NCI-H748 (cell line): Measurements from ENCODE around the gene TSPAN32.
"Not testable (repeated sequence)": the region's sequence is repeated elsewhere in the genome, so short reads cannot be mapped to it uniquely, and the experiment has no call there.

Source experiments
- DNase-seq: peaks from one replicate; lab custom pipeline; 2025; ENCODE audit not compliant: unreplicated experiment; lab: John Stamatoyannopoulos, UW

The TSPAN32 gene

DNA sequence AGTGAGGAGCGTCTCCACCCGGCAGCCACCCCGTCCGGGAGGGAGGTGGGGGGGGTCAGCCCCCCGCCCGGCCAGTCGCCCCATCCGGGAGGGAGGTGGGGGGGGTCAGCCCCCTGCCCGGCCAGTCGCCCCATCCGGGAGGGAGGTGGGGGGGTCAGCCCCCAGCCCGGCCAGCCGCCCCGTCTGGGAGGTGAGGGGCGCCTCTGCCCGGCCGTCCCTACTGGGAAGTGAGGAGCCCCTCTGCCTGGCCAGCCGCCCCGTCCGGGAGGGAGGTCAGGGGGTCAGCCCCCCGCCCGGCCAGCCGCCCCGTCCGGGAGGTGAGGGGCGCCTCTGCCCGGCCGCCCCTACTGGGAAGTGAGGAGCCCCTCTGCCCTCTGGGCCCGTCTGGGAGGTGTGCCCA lies 30.8 kb downstream of the TSPAN32 start:
- not testable (repeated sequence) for DNase-seq

DNA sequence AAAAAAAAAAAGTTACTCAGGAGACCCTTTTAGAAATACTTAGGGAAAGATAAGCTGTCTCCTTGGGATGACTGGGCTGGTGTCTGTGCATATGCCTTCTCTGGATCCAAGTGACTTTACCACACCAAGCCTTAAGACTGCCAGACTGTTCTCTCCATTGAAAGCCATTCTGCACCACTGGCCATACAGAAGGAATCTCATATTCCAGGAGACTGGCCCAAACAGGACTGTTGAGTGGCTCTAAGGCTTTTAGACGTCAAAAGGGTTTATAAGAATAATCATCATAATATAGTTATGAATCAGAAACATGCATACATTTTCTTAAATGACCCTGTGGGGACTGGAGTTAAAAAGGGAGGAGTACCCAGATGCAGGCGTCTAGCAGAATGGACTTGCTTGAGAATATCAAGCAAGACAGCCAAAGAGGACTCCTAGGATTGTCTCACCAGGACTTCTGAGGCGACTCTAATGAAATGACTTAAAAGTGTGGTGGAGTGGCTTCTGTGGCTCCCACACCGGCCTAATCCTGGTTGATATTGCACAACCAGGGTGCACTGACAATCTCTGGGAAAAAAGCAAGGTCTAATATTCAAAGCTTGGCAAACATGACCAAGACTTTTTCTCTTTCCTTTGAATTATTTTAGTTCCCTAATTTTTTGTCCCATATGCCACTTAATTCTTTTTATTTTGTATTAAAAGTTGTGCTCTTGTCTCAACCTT lies 31.8 kb downstream of the TSPAN32 start:
- DNase-seq = not testable (repeated sequence)

DNA sequence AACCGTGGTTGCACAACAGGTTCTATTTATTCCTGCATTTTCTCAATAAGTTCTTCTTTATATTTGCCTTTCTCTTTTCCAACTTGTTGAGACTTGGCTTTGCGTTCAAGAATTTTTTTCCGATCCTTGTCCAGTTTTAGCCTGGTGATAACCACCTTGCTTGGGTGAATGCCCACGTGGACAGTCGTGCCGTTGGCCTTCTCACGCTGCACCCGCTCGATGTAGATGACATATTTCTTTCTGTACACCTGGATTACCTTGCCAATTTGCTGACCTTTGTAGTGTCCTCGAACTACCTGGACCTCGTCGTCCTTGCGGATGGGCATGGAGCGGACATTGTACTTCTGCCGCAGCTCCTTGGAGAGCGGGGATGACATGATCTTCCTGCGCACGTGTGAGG lies 33.5 kb downstream of the TSPAN32 start:
- not testable (repeated sequence) for DNase-seq

DNA sequence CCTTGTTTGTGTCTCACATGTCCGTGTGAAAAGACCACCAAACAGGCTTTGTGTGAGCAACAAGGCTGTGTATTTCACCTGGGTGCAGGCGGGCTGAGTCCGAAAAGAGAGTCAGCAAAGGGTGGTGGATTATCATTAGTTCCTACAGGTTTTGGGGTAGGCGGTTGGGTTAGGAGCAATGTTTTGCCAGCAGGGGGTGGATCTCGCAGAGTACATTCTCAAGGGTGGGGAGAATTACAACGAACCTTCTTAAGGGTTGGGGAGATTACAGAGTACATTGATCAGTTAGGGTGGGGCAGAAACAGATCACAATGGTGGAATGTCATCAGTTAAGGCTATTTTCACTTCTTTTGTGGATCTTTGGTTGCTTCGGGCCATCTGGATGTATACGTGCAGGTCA lies 36.9 kb downstream of the TSPAN32 start:
- DNase-seq = not testable (repeated sequence)

DNA sequence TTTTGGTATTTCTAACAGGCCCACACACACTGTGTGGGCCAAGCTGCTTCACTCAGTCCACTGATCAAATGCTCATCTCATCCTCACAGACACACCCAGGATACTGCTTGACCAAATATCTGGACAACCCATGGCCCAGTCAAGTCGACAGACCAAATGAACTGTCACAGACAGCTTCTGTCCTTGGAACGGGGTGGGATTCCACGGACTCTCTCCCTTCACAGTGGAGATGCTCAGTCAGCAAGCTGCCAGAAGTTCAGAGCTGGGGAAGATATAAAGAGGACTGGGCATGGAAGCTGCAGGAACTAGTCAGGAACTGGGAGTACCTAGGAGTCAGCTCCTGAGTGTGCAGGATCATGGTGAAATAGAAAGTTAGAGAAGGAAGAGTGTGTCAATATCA lies 40.7 kb downstream of the TSPAN32 start:
- no peak for DNase-seq

DNA sequence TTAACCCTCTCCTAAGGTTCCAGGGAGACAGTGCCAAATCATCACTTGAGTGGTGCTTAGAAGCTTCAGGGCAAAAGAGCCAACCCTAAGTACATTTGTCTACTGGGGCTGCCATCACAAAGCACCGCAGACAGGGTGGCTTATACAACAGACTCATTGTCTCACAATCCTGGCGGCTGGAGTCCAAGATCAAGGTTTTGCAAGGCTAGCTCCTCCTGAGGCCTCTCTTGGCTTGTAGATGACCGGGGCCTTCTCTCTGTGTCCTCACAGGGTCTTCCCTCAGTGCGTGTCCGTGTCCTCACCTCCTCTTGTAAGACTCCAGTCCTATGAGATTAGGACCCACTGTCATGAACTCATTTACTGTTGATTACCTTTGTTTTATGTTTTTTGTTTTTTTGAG lies 41.2 kb downstream of the TSPAN32 start:
- DNase-seq = no peak

DNA sequence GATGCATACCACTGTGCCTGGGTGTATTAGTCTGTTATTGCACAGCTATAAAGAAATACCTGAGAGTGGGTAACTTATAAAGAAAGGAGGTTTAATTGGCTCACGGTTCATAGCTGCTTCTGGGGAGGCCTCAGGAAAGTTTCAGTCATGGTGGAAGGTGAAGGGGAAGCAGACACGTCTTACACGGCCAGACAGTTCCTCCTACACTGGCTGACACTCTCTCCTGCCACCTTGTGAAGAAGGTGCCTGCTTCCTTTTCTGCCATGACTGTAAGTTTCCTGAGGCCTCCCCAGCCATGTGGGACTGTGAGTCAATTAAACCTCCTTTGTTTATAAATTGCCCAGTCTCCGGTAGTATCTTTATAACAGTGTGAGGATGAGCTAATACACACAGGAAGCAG lies 41.7 kb downstream of the TSPAN32 start:
- DNase-seq = no peak

DNA sequence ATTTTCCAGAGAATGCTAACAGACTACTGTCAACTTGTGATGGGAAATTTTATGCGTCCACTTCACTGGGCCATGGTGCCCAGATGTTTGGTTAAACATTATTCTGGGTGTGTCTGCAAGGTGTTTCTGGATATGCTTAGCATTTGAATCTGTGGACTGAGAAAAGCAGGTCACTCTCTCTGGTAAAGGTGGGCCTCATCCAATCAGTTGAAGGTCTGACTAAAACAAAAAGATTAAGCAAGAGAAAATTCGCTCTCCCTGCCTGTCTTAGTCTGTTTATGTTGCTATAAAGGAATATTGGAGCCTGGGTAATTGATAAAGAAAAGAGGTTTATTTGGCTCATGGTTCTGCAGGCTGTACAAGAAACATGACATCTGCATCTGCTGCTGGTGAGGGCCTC lies 43.2 kb downstream of the TSPAN32 start:
- no peak for DNase-seq

DNA sequence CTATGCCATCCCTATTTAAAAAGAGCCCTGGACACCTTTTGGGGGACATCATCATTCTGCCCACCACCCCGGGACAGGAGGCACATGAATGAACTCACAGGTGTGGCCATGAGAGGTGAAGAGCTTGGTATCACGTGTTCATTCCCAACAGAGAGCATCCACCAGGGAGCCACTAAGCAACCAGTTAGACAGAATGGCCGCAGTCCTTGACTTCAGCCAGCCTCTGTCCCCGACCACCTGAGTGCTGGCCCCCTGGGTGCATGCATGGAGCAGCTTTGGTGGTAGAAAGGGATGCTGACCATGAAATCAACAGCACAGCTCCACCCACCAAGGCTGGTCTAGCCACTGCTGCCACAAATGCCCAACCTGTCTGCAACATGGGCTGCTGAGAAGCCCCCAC lies 44.2 kb downstream of the TSPAN32 start:
- no peak for DNase-seq

DNA sequence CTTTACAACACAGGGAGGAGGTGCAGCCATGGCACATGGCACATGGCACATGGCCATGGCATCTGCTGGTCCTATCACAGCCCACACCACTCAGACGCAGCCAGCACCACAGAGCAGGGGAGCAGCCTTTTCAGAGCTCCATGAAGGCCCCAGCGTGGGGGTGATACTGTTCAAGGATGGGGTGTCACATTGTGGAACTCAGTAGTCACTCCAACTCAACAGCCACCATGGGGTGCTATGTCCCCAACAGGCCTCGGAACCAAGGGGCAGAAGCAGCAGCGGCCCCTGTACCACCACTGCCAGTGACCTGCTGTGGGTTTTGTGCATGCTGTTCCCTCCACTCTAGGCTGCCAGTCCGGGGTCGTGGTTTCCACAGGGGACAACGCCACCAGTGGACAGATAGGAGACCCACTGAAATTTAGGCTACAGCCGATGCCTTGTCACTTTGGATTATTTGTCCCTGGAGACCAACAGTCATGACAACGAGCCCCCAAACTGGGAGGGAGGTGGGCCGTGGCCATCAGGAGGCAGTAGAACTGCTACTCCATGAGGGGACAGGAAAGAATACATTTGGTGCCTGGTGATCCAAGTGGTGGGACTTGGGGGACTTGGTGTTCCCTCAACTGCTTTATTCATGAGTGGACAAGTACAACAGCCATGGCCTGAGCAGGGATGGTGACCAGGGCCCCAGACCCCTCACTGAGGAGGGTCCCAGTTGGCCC lies 44.9 kb downstream of the TSPAN32 start:
- DNase-seq = no peak

DNA sequence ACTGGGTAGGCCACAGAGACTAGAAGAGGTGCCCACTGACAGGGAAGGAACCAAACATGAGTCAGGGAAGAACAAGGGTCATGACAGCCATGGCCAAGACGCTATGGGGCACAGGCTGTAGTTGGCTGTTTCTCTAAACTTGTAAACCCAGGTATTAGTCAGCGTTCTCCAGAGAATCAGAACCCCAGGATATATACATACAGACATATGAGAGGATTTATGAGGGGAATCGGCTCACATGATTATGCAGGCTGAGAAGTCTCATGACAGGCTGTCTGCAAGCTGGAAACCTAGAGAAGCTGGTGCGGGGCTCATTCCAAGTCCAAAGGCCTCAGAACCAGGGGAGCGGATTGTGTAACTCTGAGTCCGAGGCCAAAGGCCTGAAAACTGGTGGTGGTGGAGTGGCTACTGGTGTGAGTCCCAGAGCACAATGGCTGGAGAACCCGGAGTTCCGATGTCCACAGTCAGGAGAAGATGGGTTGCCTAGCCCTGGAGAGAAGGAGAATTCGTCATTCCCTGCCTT lies 45.6 kb downstream of the TSPAN32 start:
- DNase-seq = no peak

DNA sequence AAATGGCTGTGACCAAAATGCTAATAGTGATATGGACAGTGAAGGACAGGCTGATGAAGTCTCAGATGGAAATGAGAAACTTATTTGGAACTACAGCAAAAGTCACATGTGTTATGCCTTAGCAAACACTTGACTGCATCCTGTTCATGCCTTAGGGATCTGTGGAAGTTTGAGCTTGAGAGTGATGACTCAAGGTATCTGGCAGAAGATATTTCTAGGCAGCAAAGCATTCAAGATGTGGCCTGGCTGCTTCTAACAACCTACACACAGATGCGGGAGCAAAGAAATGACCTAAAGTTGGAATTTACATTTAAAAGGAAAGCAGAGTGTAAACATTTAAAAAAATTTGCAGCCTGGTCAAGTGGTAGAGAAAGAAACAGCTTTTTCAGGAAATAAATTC lies 47.2 kb downstream of the TSPAN32 start:
- no peak for DNase-seq

DNA sequence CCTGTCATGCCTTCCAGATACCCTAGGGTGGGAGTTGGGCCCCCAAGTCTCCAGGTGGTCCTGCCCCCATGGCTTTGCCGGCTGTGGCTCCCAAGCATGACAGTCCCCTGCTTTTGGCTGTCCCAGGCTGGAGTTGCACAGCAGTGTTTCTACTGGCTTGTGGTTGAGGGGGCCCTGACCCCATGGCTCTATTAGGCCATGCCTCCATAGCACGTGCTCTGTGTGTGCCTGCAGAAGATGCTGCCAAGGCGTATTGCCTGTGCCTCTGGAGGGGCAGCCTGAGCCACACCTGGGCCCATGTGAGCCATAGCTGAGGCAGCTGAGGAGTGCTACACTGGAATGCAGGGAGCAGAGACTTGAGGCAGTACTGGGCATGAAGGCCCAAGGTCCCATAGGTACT lies 49.9 kb downstream of the TSPAN32 start:
- DNase-seq = no peak

DNA sequence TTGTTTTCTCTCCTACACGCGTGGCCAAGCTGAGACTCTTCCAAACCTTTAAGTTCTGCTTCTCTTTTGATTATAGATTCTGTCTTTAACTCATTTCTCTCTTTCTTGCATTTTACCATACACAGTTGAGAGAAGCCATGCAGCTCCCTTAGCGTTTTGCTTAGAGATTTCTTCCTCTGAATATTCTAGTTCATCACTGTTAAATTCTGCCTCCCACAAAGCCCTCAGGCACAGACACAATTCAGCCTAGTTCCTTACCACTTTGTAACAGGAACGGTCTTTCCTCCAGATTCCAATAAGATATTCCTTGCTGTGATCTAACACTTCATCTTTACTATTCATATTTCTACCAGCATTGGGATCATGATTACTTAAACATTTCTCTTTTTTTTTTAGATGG lies 50.6 kb downstream of the TSPAN32 start:
- no peak for DNase-seq

DNA sequence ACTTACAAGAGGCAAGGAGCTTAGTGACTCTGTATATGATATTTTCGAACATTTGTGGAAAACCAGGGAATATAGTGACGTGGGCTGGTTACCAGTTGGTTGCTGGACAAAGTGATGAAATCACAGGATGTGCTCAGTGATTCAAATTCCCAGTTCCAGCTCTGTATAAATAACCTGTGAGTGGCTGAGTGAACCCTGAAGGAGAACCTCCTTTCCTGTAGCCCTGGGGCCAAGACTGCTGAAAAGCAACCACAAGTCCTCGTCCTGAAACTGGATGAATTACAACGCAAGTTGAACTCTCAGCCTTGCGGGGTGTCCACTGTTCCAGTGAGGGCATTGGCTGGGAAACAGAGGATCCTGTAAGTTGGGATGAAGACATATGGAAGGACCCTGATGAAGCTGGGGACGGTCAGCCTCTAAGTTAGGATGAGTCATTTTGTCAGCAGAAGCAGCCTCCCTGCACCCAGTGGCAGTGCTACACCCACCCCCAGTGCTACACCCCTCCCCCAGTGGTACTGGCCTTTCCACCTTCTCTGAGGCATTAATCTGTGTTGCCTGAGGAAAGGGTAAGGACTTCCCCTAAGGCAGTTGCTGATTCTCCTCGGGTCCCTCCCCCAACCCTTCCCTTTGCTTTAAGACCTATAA lies 53.3 kb downstream of the TSPAN32 start:
- no peak for DNase-seq

DNA sequence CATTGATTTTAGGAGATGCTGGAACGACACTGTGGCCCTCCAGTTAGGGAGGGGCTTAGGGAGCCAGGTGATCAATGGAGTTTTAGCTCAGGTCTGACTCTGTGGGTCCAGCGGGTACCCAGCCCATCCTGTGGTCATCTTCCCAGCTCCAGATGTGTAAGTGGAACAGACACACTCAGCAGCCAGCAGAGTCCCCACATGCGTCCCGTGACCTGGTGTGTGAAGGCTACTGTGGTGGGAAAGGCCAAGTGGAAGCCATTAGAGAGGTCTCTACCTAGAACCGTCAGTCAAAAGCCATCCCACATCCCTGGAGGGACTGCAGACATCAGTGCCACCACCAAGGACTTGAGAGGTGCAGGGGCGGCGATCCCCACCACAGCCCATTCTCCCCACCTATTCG lies 55.4 kb downstream of the TSPAN32 start:
- no peak for DNase-seq

DNA sequence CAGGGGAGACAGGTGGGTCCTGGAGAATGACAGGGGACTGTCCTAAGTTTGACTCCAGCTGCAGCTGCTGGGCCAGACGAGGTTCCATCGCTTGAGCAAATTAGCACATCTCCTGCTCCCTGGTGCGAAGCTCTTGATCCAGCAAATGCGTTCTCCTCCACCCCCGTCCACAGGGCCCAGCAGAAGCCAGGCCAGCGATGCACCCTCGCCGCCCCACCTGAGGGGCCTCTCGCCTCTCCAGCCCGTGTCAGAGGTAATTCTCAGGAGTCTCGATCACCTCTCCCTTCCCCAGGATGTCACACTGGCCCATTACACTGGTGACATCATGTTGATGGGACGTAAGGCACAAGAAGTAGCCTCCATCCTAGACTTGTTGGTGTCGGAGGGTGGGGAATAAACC lies 55.8 kb downstream of the TSPAN32 start:
- not testable (repeated sequence) for DNase-seq

DNA sequence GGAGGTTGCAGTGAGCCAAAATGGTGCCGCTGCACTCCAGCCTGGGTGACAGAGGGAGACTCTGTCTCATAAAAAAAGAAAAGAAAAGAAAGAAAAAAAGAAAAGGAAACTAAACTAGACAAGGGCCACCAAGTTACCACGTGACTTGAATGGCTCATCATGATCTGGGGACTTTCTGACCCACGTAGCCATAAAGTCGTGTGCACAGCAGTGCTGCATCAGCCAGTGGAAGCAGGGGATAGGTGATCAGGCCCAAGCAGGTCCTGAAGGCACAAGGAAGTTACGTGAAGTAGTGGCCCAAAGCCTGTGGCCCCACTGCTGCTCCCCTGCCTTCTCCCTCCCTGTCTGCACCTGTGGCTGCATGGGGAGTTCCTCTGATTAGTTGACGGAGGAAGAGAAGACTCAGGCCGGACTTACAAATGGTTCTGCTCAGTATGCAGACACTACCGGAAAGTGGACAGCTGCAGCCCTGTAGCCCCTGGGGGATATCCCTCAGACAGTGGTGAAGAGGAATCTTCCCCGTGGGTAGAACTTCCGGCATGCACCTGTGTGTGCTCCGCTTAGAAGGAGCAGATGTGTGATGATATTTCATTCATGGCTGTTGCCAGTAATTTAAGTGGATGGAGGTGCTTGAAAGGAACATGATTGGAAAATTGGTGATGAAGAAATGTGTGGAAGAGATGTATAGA lies 57.1 kb downstream of the TSPAN32 start:
- no peak for DNase-seq

DNA sequence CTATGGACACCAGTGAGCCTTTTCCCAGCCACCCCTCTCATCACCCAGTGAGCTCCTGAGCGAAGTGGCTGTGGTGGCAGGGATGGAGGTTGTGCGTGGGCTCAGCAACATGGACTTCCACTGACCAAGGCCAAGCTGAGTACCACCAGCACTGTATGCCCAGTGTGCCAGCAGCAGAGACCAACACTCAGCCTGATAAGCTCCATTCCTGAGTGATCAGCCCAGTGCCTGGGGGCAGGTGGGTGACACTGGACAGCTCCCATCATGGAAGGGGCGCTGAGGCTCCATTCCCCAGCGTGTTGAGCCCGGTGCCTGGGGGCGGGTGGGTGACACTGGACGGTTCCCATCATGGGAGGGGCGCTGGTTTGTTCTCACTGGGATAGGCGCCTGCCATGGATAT lies 57.7 kb downstream of the TSPAN32 start:
- no peak for DNase-seq

DNA sequence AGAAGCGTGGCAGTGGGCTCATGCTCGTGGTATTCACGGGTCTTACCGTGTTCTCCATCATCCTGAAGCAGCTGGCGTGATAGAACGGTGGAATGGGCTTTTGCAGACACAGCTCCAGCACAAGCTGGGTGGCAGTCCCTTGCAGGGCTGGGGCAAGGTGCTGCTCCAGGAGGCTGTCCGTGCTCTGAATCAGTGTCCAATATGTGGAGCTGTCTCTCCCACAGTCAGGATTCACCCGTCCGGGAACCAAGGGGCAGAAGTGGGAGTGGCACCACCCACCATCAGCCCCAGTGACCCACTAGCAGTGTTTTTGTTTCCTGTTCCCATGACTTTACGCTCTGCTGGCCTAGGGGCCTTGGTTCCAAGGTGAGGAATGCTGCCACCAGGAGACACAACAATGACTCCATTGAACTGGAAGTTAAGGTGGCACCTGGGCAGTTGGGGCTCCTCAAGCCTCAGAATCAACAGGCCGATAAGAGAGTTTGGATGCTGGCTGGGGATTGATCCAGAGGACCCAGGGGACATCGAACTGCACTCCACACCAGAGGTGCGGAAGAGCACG lies 58.3 kb downstream of the TSPAN32 start:
- no peak for DNase-seq

DNA sequence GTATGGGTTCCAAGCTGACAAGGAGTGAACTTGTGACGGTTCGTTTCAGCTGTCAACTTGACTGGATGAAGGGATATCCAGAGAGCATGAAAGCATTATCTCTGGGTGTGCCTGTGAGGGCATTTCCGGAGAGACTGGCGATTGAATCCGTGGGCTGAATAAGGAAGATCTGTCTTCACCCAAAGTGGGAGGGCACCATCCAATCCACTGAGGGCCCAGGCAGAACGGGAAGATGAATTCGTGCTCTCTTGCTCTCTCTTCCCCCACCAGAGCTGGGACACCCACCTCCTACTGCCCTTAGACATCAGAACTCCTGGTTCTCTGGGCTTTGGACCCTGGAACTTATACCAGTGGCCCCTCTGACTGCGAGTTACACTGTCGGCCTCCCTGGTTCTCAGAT lies 59.8 kb downstream of the TSPAN32 start:
- DNase-seq = no peak
